Panc1 (cell line): ENCODE measurements around the gene ALK. TPM values are rescaled to one million over a fixed set of nuclear protein-coding genes. Genes with fewer than 3 reads are reported as not detected.

Source experiments
- ATAC-seq: fragments of 200-7000 bp; cut with Tn5 transposase; 2 replicates; pipeline ENCODE4 v1.9.1; 2020; ENCODE audit warnings: mild to moderate bottlenecking, moderate library complexity
- BruUV-seq: library from RNA; stranded (reverse); fragments of 400-500 nt; replicated peaks from 2 replicates; lab custom pipeline; 2021; lab: Mats Ljungman, UMichigan
- CTCF ChIA-PET: fragments of 300-600 bp; sonication (Branson Sonifier 250); formaldehyde crosslinking; loops from one replicate; lab custom pipeline; 2022; ENCODE audit warnings: antibody characterized with exemption; lab: Charles Lee
- POLR2A ChIA-PET: fragments of 300-600 bp; sonication (Branson Sonifier 250); formaldehyde crosslinking; loops from one replicate; lab custom pipeline; 2022; ENCODE audit warnings: antibody characterized with exemption; lab: Charles Lee
- DNase-seq: peaks from one replicate; pipeline ENCODE4 v3.0.0-alpha.2; 2010; ENCODE audit warnings: low read depth, low spot score
- H3K27ac ChIP-seq: 2 replicates; pipeline ENCODE4 v1.5.1; 2011; ENCODE audit warnings: mild to moderate bottlenecking, low read length, inconsistent platforms
- H3K27me3 ChIP-seq: fragments of 200-500 bp; sonication (Bioruptor generic); 2 replicates; pipeline ENCODE4 v1.6.0; 2014; ENCODE audit warnings: low read length, inconsistent platforms; ENCODE audit not compliant: control insufficient read depth, insufficient read depth
- H3K36me3 ChIP-seq: fragments of 200-500 bp; sonication (Bioruptor generic); 2 replicates; pipeline ENCODE4 v1.5.1; 2014; ENCODE audit warnings: inconsistent platforms, mild to moderate bottlenecking, low read length, moderate library complexity; ENCODE audit not compliant: control insufficient read depth, insufficient read depth
- H3K4me1 ChIP-seq: 2 replicates; pipeline ENCODE4 v1.5.1; 2011; ENCODE audit warnings: inconsistent platforms, mild to moderate bottlenecking, low read length, moderate library complexity; ENCODE audit not compliant: control insufficient read depth, insufficient read depth
- H3K4me3 ChIP-seq, 2 experiments: 2 replicates each; pipeline ENCODE4 v1.5.1; 2011 to 2012; ENCODE audit warnings: low read depth in 2 of 2, low read length in 2 of 2, mild to moderate bottlenecking in 2 of 2, inconsistent platforms in 1 of 2, moderate library complexity in 1 of 2
- H3K9me3 ChIP-seq: fragments of 200-500 bp; sonication (Bioruptor generic); 2 replicates; pipeline ENCODE4 v1.5.1; 2014; ENCODE audit warnings: low read depth, mild to moderate bottlenecking, inconsistent platforms, low read length, moderate library complexity; ENCODE audit not compliant: control insufficient read depth, insufficient read depth
- CTCF ChIP-seq: fragments of 450-650 bp; IDR thresholded peaks from 2 replicates; pipeline ENCODE4 v1.5.1; 2017; ENCODE audit warnings: mild to moderate bottlenecking
- POLR2AphosphoS5 ChIP-seq: IDR thresholded peaks from 2 replicates; pipeline ENCODE4 v1.6.1; 2012; ENCODE audit warnings: mild to moderate bottlenecking, low read depth, low read length, moderate library complexity
- REST ChIP-seq, 2 experiments: IDR thresholded peaks; 2 replicates each; pipeline ENCODE4 v1.6.1; 2011 to 2012; ENCODE audit warnings: low read depth in 2 of 2, control low read depth in 1 of 2, low read length in 1 of 2, mild to moderate bottlenecking in 1 of 2, moderate library complexity in 1 of 2; ENCODE audit not compliant: insufficient read depth in 1 of 2
- SIN3A ChIP-seq: IDR thresholded peaks from 2 replicates; pipeline ENCODE4 v1.6.1; 2012; ENCODE audit warnings: low read depth, mild to moderate bottlenecking, low read length, moderate library complexity, borderline replicate concordance; ENCODE audit not compliant: insufficient read depth
- TCF7L2 ChIP-seq: IDR thresholded peaks from 2 replicates; pipeline ENCODE4 v1.6.1; 2011; ENCODE audit warnings: mild to moderate bottlenecking, low read depth, low read length, inconsistent platforms
- in situ Hi-C: cut with HindIII; loops from 2 replicates; pipeline ENCODE4 v1.10.0; 2016; ENCODE audit warnings: low sequenced_read_pairs, low pct_unique_long_range_greater_than_20kb
- intact Hi-C: fragments of 100-400 bp; cut with micrococcal nuclease; formaldehyde crosslinking; loops from one replicate; pipeline ENCODE4 v1.10.0; 2022; ENCODE audit not compliant: unreplicated experiment
- total RNA-seq: library from RNA; stranded (reverse); gene quantifications from one replicate; pipeline ENCODE4 v1.2.1, GENCODE V29; 2021; ENCODE audit not compliant: unreplicated experiment

The ALK gene
- total RNA-seq, 1 experiment from 2014 or later: not detected

GRCh38 chr2:29281086-29281915 lies 640.1 kb downstream of the ALK start:
- DNase-seq: no peak
- H3K36me3 ChIP-seq: no peaks in the 10 kb centered on the region
- peaks cover 9% of the 10 kb centered on the region for H3K27me3 ChIP-seq
- no peak overlapping the region for H3K27ac ChIP-seq
- intact Hi-C loops (no loop called here), in situ Hi-C loops (no loop called here)
- ChIA-PET POLR2A (no interaction called here), CTCF (no interaction called here)
- TF ChIP-seq POLR2AphosphoS5 (no peak), REST (IDR thresholded peaks at IDR 0.05; ENCODE audit: insufficient read depth in 1 of 2, low read depth in 2 of 2, low read length in 1 of 2) (no peak), TCF7L2 (no peak)
- H3K4me3 ChIP-seq: no peak overlapping the region
- no peak for ATAC-seq
- no peaks in the 10 kb centered on the region for H3K4me1 ChIP-seq
- H3K9me3 ChIP-seq: no peaks in the 10 kb centered on the region
- BruUV-seq: no TSS peak

GRCh38 chr2:29278966-29279365 lies 642.4 kb downstream of the ALK start:
- intact Hi-C loops: no loop called here
- Histone ChIP-seq H3K27ac (no peak overlapping the region), H3K36me3 (no peaks in the 10 kb centered on the region), H3K9me3 (no peaks in the 10 kb centered on the region), H3K4me3 (no peak overlapping the region), H3K27me3 (peaks cover 10% of the 10 kb centered on the region), H3K4me1 (no peaks in the 10 kb centered on the region)
- ATAC-seq (no peak), DNase-seq (no peak)
- TF ChIP-seq TCF7L2 (no peak), REST (IDR thresholded peaks at IDR 0.05; ENCODE audit: insufficient read depth in 1 of 2, low read depth in 2 of 2, low read length in 1 of 2) (no peak), CTCF (no peak), SIN3A (no peak)
- POLR2A ChIA-PET: no interaction called here
- CTCF ChIA-PET: interaction anchor here (0.5 kb wide), 1 partner anchor 163 kb away, joined by 5 read pairs; no protein-coding TSS in a partner anchor
- BruUV-seq: no TSS peak
- in situ Hi-C loops: no loop called here
